ENCODE data around the gene SENP6. TPM values are rescaled to one million over a fixed set of nuclear protein-coding genes. Genes with fewer than 3 reads are reported as not detected.

SENP6 gene
- total RNA-seq, 1 donor from 2014 or later, result 100 TPM

DNA sequence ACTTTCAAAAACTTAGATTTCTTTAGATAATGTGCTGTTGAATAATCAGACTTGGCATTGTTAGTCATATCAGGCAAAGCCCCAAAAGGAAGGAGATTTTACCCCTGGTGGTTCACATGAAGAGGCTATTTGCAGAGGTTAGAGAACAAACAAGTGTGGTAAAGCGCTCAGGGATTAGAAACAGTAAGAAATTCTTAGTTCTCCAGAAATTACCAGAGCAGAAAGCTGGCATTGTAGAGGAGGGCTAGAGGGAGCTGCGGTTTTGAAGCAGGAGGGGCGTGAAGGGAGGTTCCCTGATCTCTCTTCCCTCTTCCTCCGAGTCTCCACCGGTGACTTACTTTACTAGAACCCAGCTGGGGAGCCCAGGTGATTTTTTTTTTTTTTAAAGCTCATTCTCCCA lies 157.5 kb downstream of the SENP6 start:
- H3K27ac Mint-ChIP-seq (ENCODE audit: unreplicated experiment), result peak overlapping the region; percentile 53
- Histone ChIP-seq H3K9ac (ENCODE audit: low read length) (no peak overlapping the region), H3K27ac (ENCODE audit: low read depth, low read length) (no peak overlapping the region), H2AFZ (ENCODE audit: low read depth, low read length) (no peak overlapping the region), H3K9me3 (ENCODE audit: insufficient read depth, low read depth, low read length) (no peaks in the 10 kb centered on the region), H3K4me3 (ENCODE audit: insufficient read depth, low read depth, low read length) (no peak overlapping the region), H3K79me2 (ENCODE audit: insufficient read depth, low read length) (peaks cover 30% of the 10 kb centered on the region), H4K20me1 (ENCODE audit: insufficient read depth, low read length) (peaks cover 4% of the 10 kb centered on the region), H3K27me3 (ENCODE audit: insufficient read depth, low read length) (no peaks in the 10 kb centered on the region), H3K4me1 (ENCODE audit: insufficient read depth, low read length) (no peaks in the 10 kb centered on the region), H3K36me3 (ENCODE audit: insufficient read depth, low read length) (no peaks in the 10 kb centered on the region), H3K4me2 (ENCODE audit: low read length) (no peak overlapping the region)
- H3K4me3 Mint-ChIP-seq (ENCODE audit: unreplicated experiment), result peak overlapping the region; percentile 70
- no peaks in the 10 kb centered on the region for H3K27me3 Mint-ChIP-seq (ENCODE audit: low read depth, unreplicated experiment)
- H3K9me3 Mint-ChIP-seq (ENCODE audit: unreplicated experiment), result no peaks in the 10 kb centered on the region
- H3K36me3 Mint-ChIP-seq (ENCODE audit: low read depth, unreplicated experiment), result peaks cover 3% of the 10 kb centered on the region
- FAIRE-seq (no peak), DNase-seq (ENCODE audit: low read depth) (no peak)
- TF ChIP-seq EZH2 (IDR thresholded peaks at IDR 0.05; ENCODE audit: insufficient read depth, low read length), result no peak
- TF ChIP-seq, protein P1, sequence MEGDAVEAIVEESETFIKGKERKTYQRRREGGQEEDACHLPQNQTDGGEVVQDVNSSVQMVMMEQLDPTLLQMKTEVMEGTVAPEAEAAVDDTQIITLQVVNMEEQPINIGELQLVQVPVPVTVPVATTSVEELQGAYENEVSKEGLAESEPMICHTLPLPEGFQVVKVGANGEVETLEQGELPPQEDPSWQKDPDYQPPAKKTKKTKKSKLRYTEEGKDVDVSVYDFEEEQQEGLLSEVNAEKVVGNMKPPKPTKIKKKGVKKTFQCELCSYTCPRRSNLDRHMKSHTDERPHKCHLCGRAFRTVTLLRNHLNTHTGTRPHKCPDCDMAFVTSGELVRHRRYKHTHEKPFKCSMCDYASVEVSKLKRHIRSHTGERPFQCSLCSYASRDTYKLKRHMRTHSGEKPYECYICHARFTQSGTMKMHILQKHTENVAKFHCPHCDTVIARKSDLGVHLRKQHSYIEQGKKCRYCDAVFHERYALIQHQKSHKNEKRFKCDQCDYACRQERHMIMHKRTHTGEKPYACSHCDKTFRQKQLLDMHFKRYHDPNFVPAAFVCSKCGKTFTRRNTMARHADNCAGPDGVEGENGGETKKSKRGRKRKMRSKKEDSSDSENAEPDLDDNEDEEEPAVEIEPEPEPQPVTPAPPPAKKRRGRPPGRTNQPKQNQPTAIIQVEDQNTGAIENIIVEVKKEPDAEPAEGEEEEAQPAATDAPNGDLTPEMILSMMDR (IDR thresholded peaks at IDR 0.05; ENCODE audit: insufficient read depth, low read depth, low read length), result no peak
- H3K4me1 Mint-ChIP-seq (ENCODE audit: low read depth, unreplicated experiment), result peaks cover 31% of the 10 kb centered on the region

DNA sequence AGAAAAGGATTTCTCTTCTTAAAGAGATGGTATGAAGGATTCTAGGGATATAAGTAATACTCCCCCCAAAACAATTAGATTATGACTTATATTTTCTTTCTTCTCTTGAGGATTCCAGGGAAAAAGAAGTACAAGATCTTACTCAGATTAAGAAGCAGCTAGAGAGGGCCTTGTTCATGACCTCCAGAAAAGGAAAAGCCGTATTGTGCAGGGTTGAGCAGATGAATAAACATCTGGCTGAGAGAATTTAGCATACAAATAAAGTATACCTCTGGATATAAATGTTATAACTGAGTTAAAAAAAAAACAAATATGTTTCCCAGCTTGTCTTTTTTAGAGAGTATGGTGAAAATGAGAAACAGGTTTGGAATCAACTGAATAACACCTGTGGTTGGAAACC lies 158.6 kb downstream of the SENP6 start:
- no peak overlapping the region for H3K9ac ChIP-seq (ENCODE audit: low read length)
- no peak overlapping the region for H3K4me3 ChIP-seq (ENCODE audit: insufficient read depth, low read depth, low read length)
- Mint-ChIP-seq H3K4me1 (ENCODE audit: low read depth, unreplicated experiment) (peaks cover 29% of the 10 kb centered on the region), H3K27me3 (ENCODE audit: low read depth, unreplicated experiment) (no peaks in the 10 kb centered on the region), H3K27ac (ENCODE audit: unreplicated experiment) (no peak overlapping the region), H3K36me3 (ENCODE audit: low read depth, unreplicated experiment) (peaks cover 3% of the 10 kb centered on the region), H3K9me3 (ENCODE audit: unreplicated experiment) (no peaks in the 10 kb centered on the region), H3K4me3 (ENCODE audit: unreplicated experiment) (peak overlapping the region; percentile 34)
- TF ChIP-seq, protein P1 (IDR thresholded peaks at IDR 0.05; ENCODE audit: insufficient read depth, low read depth, low read length), result no peak
- no peak for TF ChIP-seq EZH2 (IDR thresholded peaks at IDR 0.05; ENCODE audit: insufficient read depth, low read length)
- no peak for DNase-seq (ENCODE audit: low read depth)
- no peak overlapping the region for H2AFZ ChIP-seq (ENCODE audit: low read depth, low read length)
- H3K27me3 ChIP-seq (ENCODE audit: insufficient read depth, low read length), result no peaks in the 10 kb centered on the region
- no peak overlapping the region for H3K27ac ChIP-seq (ENCODE audit: low read depth, low read length)
- H4K20me1 ChIP-seq (ENCODE audit: insufficient read depth, low read length), result peaks cover 5% of the 10 kb centered on the region
- peaks cover 25% of the 10 kb centered on the region for H3K79me2 ChIP-seq (ENCODE audit: insufficient read depth, low read length)
- no peaks in the 10 kb centered on the region for H3K4me1 ChIP-seq (ENCODE audit: insufficient read depth, low read length)
- FAIRE-seq, result no peak
- no peaks in the 10 kb centered on the region for H3K9me3 ChIP-seq (ENCODE audit: insufficient read depth, low read depth, low read length)
- no peaks in the 10 kb centered on the region for H3K36me3 ChIP-seq (ENCODE audit: insufficient read depth, low read length)
- H3K4me2 ChIP-seq (ENCODE audit: low read length), result no peak overlapping the region

DNA sequence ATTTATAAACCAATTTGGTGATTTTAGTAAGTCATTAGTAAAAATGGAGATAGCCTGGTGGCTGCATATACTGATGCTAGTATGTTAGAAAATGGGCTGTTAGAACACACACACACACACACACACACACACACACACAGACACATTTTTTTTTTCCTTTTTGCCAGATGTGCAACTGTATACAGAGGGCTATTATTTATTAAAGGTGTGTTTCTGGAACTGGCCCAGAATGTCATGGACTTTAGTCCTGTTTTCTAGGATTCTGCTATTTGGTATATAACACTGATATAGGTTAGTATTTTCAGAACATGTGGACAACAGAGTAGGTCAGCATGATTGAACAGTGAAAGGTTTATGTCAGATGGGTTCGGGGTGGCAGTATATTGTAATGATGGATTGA lies 159.8 kb downstream of the SENP6 start:
- no peak for FAIRE-seq

More for the DNA sequence above, 159.8 kb downstream of the SENP6 start:
- Histone ChIP-seq H3K9me3 (ENCODE audit: insufficient read depth, low read depth, low read length) (no peaks in the 10 kb centered on the region), H3K4me2 (ENCODE audit: low read length) (no peak overlapping the region), H3K4me1 (ENCODE audit: insufficient read depth, low read length) (no peaks in the 10 kb centered on the region), H3K27ac (ENCODE audit: low read depth, low read length) (no peak overlapping the region), H2AFZ (ENCODE audit: low read depth, low read length) (no peak overlapping the region), H3K4me3 (ENCODE audit: insufficient read depth, low read depth, low read length) (no peak overlapping the region), H3K27me3 (ENCODE audit: insufficient read depth, low read length) (no peaks in the 10 kb centered on the region), H4K20me1 (ENCODE audit: insufficient read depth, low read length) (peaks cover 5% of the 10 kb centered on the region), H3K79me2 (ENCODE audit: insufficient read depth, low read length) (peaks cover 20% of the 10 kb centered on the region), H3K36me3 (ENCODE audit: insufficient read depth, low read length) (no peaks in the 10 kb centered on the region), H3K9ac (ENCODE audit: low read length) (no peak overlapping the region)
- TF ChIP-seq EZH2 (IDR thresholded peaks at IDR 0.05; ENCODE audit: insufficient read depth, low read length), result no peak
- TF ChIP-seq, protein P1 (IDR thresholded peaks at IDR 0.05; ENCODE audit: insufficient read depth, low read depth, low read length), result no peak
- Mint-ChIP-seq H3K4me1 (ENCODE audit: low read depth, unreplicated experiment) (peaks cover 29% of the 10 kb centered on the region), H3K27me3 (ENCODE audit: low read depth, unreplicated experiment) (no peaks in the 10 kb centered on the region), H3K9me3 (ENCODE audit: unreplicated experiment) (no peaks in the 10 kb centered on the region), H3K4me3 (ENCODE audit: unreplicated experiment) (no peak overlapping the region), H3K27ac (ENCODE audit: unreplicated experiment) (no peak overlapping the region), H3K36me3 (ENCODE audit: low read depth, unreplicated experiment) (peaks cover 3% of the 10 kb centered on the region)
- DNase-seq (ENCODE audit: low read depth), result no peak

Measured in astrocyte (in vitro differentiated cells and primary cell).